Measurements from ENCODE around the gene KNL1. TPM values are rescaled to one million over a fixed set of nuclear protein-coding genes. Genes with fewer than 3 reads are reported as not detected.

KNL1 gene
- polyA plus RNA-seq, 2 of the 4 experiments (the other 2 are of a cell fraction), result 7.6 to 13.2 TPM

GRCh38 chr15:40695469-40695890, 101.4 kb downstream of the KNL1 start:
- TF ChIP-seq HDAC2 (IDR thresholded peaks at IDR 0.05) (0 out of 2 replicates have a peak, but pooled peaks have one; percentile 6), CHD4 (IDR thresholded peaks at IDR 0.05; ENCODE audit: borderline replicate concordance) (no peak)
- H3K9me3 ChIP-seq, result no peaks in the 10 kb centered on the region
- CTCF ChIA-PET, result interaction anchor here (1.0 to 3.6 kb wide), 2 partner anchors 16 to 164 kb away, joined by 3 to 15 read pairs; no protein-coding TSS in a partner anchor
- DNase-seq (ENCODE audit: low read depth in 1 of 2, low spot score in 1 of 2) (peak in 1 of 2 experiments; percentile 16), ATAC-seq (peak; percentile 66 to 69; a peak in 5 of 6 replicates), FAIRE-seq (no peak)
- peak overlapping the region; percentile 96 to 97 for H3K27ac ChIP-seq
- POLR2A ChIA-PET, result interaction anchor here (1.0 kb wide), 2 partner anchors 12 to 68 kb away, joined by 3 read pairs; partner anchors contain the start of gene GCHFR
- H3K4me2 ChIP-seq, result peak overlapping the region; percentile 91
- peaks cover 8% of the 10 kb centered on the region; the same call in 2 of the 3 replicates for H3K4me1 ChIP-seq
- peak overlapping the region; percentile 85 for H3K4me3 ChIP-seq
- WGBS (ENCODE audit: missing lambda C conversion rate), result 0% methylated on average over 8 of the region's 24 CpGs

DNA sequence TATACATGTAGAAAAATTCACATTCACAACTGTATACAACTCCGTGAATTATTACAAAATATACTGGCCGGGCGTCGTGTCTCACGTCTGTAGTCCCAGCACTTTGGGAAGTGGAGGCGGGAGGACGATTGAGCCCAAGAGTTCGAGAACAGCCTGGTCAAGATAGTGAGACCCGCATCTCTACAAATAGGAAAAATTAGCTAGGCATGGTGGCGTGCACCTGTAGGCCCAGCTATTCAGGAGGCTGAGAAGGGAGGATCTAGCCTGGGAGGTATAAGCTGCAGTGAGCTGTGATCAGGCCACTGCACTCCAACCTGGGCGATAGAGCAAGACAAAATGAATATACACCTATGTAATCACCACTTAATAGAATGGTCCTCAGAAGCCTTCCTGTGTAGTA, 102.2 kb downstream of the KNL1 start:
- no peak for DNase-seq (ENCODE audit: low read depth in 1 of 2, low spot score in 1 of 2)
- ChIA-PET CTCF (interaction anchor here (3.6 kb wide), 1 partner anchor 17 kb away, joined by 15 read pairs; no protein-coding TSS in a partner anchor), POLR2A (interaction anchor here (0.5 kb wide), 1 partner anchor 8 kb away, joined by 4 read pairs; no protein-coding TSS in a partner anchor)
- H3K9me3 ChIP-seq, result no peaks in the 10 kb centered on the region
- 88% methylated on average over 11 of the region's 11 CpGs for WGBS (ENCODE audit: missing lambda C conversion rate)
- H3K4me3 ChIP-seq, result peak overlapping the region; percentile 85
- H3K27ac ChIP-seq, result peak overlapping the region in 1 of 2 experiments; percentile 96; a peak in 2 of 6 replicates
- peak overlapping the region; percentile 91 for H3K4me2 ChIP-seq
- no peak for ATAC-seq
- no peak for FAIRE-seq
- H3K4me1 ChIP-seq, result peaks cover 8% of the 10 kb centered on the region; the same call in 2 of the 3 replicates
- no peak for TF ChIP-seq BHLHE40 (IDR thresholded peaks at IDR 0.05; ENCODE audit: low read depth, low read length)
- TF ChIP-seq SMC3 (IDR thresholded peaks at IDR 0.05), result no peak
- no peak for TF ChIP-seq GATA3 (IDR thresholded peaks at IDR 0.05; ENCODE audit: borderline replicate concordance)
- no peak for TF ChIP-seq RNF2 (IDR thresholded peaks at IDR 0.05; ENCODE audit: borderline replicate concordance, low read depth)
- TF ChIP-seq JUN (IDR thresholded peaks at IDR 0.05), result no peak
- no peak for TF ChIP-seq KDM5A (IDR thresholded peaks at IDR 0.05)
- no peak for TF ChIP-seq HES2 (IDR thresholded peaks at IDR 0.05)
- TF ChIP-seq, protein P1, sequence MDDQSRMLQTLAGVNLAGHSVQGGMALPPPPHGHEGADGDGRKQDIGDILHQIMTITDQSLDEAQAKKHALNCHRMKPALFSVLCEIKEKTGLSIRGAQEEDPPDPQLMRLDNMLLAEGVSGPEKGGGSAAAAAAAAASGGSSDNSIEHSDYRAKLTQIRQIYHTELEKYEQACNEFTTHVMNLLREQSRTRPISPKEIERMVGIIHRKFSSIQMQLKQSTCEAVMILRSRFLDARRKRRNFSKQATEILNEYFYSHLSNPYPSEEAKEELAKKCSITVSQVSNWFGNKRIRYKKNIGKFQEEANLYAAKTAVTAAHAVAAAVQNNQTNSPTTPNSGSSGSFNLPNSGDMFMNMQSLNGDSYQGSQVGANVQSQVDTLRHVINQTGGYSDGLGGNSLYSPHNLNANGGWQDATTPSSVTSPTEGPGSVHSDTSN (IDR thresholded peaks at IDR 0.05), result no peak
- no peak for TF ChIP-seq PHF8 (IDR thresholded peaks at IDR 0.05; ENCODE audit: borderline replicate concordance, low read depth)
- no peak for TF ChIP-seq EHF (CRISPR knock-in tag; IDR thresholded peaks at IDR 0.05)

DNA sequence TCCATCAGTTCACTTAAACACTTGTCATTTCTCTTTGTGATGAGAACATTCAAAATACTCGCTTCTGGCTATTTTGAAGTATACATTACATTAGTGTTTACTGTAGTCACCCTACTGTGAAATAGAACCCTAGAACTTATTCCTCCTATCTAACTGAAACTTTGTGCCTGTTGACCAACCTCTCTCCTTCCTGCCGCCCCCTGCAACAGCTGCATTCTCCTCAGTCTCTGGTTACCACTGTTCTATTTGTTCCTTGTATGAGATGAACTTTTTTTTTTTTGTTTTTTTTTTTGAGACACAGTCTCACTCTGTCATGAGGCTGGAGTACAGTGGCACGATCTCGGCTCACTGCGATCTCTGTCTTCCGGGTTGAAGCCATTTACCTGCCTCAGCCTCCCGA, 103.9 kb downstream of the KNL1 start:
- no peaks in the 10 kb centered on the region for H3K9me3 ChIP-seq
- ChIA-PET CTCF (interaction anchor here (0.6 to 1.6 kb wide), 6 partner anchors 9 to 244 kb away, joined by 3 to 6 read pairs (median 4); no protein-coding TSS in a partner anchor), POLR2A (no interaction called here)
- WGBS (ENCODE audit: missing lambda C conversion rate), result 95% methylated on average over 7 of the region's 7 CpGs
- H3K4me2 ChIP-seq, result no peak overlapping the region
- no peak overlapping the region for H3K4me3 ChIP-seq
- no peak for DNase-seq (ENCODE audit: low read depth in 1 of 2, low spot score in 1 of 2)
- H3K4me1 ChIP-seq, result peaks cover 6% of the 10 kb centered on the region; the same call in 2 of the 3 replicates
- no peak overlapping the region for H3K27ac ChIP-seq
- ATAC-seq, result no peak
- no peak for TF ChIP-seq CHD4 (IDR thresholded peaks at IDR 0.05; ENCODE audit: borderline replicate concordance)
- no peak for TF ChIP-seq SMC3 (IDR thresholded peaks at IDR 0.05)
- TF ChIP-seq, protein P1 (IDR thresholded peaks at IDR 0.05), result no peak
- TF ChIP-seq RCOR1 (IDR thresholded peaks at IDR 0.05; ENCODE audit: low read depth, low read length), result no peak
- TF ChIP-seq TFCP2L1 (CRISPR knock-in tag; IDR thresholded peaks at IDR 0.05), result no peak
- no peak for TF ChIP-seq RAD21 (conservative IDR thresholded peaks at IDR 0.05 in 1 of 2, IDR thresholded peaks at IDR 0.05 in 1 of 2)
- TF ChIP-seq ESRRA (IDR thresholded peaks at IDR 0.05; ENCODE audit: borderline replicate concordance, low read length), result no peak
- TF ChIP-seq TP53 (CRISPR knock-in tag; IDR thresholded peaks at IDR 0.05), result no peak
- TF ChIP-seq EP300 (IDR thresholded peaks at IDR 0.05), result no peak
- TF ChIP-seq, protein P2, sequence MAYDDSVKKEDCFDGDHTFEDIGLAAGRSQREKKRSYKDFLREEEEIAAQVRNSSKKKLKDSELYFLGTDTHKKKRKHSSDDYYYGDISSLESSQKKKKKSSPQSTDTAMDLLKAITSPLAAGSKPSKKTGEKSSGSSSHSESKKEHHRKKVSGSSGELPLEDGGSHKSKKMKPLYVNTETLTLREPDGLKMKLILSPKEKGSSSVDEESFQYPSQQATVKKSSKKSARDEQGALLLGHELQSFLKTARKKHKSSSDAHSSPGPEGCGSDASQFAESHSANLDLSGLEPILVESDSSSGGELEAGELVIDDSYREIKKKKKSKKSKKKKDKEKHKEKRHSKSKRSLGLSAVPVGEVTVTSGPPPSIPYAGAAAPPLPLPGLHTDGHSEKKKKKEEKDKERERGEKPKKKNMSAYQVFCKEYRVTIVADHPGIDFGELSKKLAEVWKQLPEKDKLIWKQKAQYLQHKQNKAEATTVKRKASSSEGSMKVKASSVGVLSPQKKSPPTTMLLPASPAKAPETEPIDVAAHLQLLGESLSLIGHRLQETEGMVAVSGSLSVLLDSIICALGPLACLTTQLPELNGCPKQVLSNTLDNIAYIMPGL (CRISPR knock-in tag; IDR thresholded peaks at IDR 0.05; ENCODE audit: borderline replicate concordance), result no peak
- TF ChIP-seq NFE2L2 (conservative IDR thresholded peaks at IDR 0.05; ENCODE audit: low read length), result no peak
- no peak for TF ChIP-seq NR3C1 (IDR thresholded peaks at IDR 0.05)
- no peak for TF ChIP-seq EHMT2 (IDR thresholded peaks at IDR 0.05; ENCODE audit: low read depth)
- no peak for TF ChIP-seq POLR2A (IDR thresholded peaks at IDR 0.05; ENCODE audit: low read length)
- TF ChIP-seq CBX8 (IDR thresholded peaks at IDR 0.05), result no peak
- TF ChIP-seq GATA3 (IDR thresholded peaks at IDR 0.05; ENCODE audit: borderline replicate concordance), result no peak
- no peak for TF ChIP-seq MAFK (IDR thresholded peaks at IDR 0.05; ENCODE audit: partially characterized antibody)
- FAIRE-seq, result no peak

Data from A549 (cell line).